Kidney (tissue), 14 donors: ENCODE measurements around the gene HPCAL1. TPM values are rescaled to one million over a fixed set of nuclear protein-coding genes. Genes with fewer than 3 reads are reported as not detected.

Source experiments
- DNase-seq, 5 donors: peaks; one replicate each; pipeline ENCODE4 v3.0.0-alpha.2; 2013 to 2020
- FAIRE-seq: peaks from 2 replicates; lab custom pipeline; 2012; peaks lifted over from hg19 to GRCh38; lab: Jason Lieb, UNC
- H3K27ac ChIP-seq, 2 donors: one replicate each; pipeline ENCODE4 v1.7.0; 2013; ENCODE audit warnings: low read depth in 2 of 2, low read length in 2 of 2, inconsistent platforms in 1 of 2
- H3K27me3 ChIP-seq: one replicate; pipeline ENCODE4 v1.7.1; 2013; ENCODE audit warnings: low read length, inconsistent platforms; ENCODE audit not compliant: control insufficient read depth, insufficient read depth
- H3K36me3 ChIP-seq, 3 donors: one replicate each; pipeline versions ENCODE4 v1.7.0 to v1.7.1; 2013; ENCODE audit warnings: low read length in 3 of 3, control low read depth in 1 of 3, inconsistent platforms in 1 of 3; ENCODE audit not compliant: insufficient read depth in 3 of 3, control insufficient read depth in 2 of 3
- H3K4me1 ChIP-seq, 3 donors: one replicate each; pipeline versions ENCODE4 v1.7.0 to v1.7.1; 2013; ENCODE audit warnings: low read length in 3 of 3, inconsistent platforms in 1 of 3, low read depth in 1 of 3; ENCODE audit not compliant: control insufficient read depth in 2 of 3, insufficient read depth in 2 of 3
- H3K4me3 ChIP-seq, 3 donors: one replicate each; pipeline versions ENCODE4 v1.7.0 to v1.8.1; 2013; ENCODE audit warnings: low read length in 3 of 3, control low read depth in 1 of 3, inconsistent platforms in 1 of 3
- H3K9ac ChIP-seq, 3 donors: one replicate each; pipeline versions ENCODE4 v1.7.0 to v1.7.1; 2013; ENCODE audit warnings: low read length in 3 of 3, control low read depth in 1 of 3, inconsistent platforms in 1 of 3
- H3K9me3 ChIP-seq, 3 donors: one replicate each; pipeline versions ENCODE4 v1.7.0 to v1.7.1; 2013; ENCODE audit warnings: low read length in 3 of 3, control low read depth in 1 of 3, inconsistent platforms in 1 of 3; ENCODE audit not compliant: control insufficient read depth in 2 of 3, insufficient read depth in 1 of 3
- intact Hi-C: fragments of 100-400 bp; cut with DNase I; formaldehyde crosslinking; loops from one replicate; pipeline ENCODE4 v1.11.1; 2022
- polyA plus RNA-seq: library from polyadenylated mRNA; stranded (reverse); fragments of 350-450 nt; fragmentation: Illumina TruSeq; extraction: RNeasy Lipid Tissue Mini Kit (QIAGEN cat#74804); gene quantifications from one replicate; pipeline ENCODE4 v1.2.3, GENCODE V29; 2014; ENCODE audit warnings: low read depth, low replicate concordance; ENCODE audit not compliant: insufficient read depth
- total RNA-seq: library from RNA; stranded (reverse); fragmentation: NEBNext Ultra II Directional; extraction: Animal tissue kit (Norgen Biotek cat#: 25700); gene quantifications from one replicate; pipeline ENCODE4 v1.2.1, GENCODE V29; 2021
- TF ChIP-seq, protein P1 (sequence below): IDR thresholded peaks from 3 replicates; pipeline ENCODE4 v1.5.1; 2012; ENCODE audit warnings: mild to moderate bottlenecking, moderate library complexity, borderline replicate concordance; ENCODE audit not compliant: insufficient read depth; ENCODE audit errors: extremely low read depth
- donor health status: control.
- donor health status: control.
- donor health status: control.
- donor health status: control.
- donor health status: control.
- donor health status: DM: yes; HTN: yes; CAD: no.
- donor health status: Normal renal cell carcinoma (clear cell type).

Gene HPCAL1
- total and polyA plus RNA-seq, 2 donors from 2014 or later = 47.3 to 121 TPM

DNA sequence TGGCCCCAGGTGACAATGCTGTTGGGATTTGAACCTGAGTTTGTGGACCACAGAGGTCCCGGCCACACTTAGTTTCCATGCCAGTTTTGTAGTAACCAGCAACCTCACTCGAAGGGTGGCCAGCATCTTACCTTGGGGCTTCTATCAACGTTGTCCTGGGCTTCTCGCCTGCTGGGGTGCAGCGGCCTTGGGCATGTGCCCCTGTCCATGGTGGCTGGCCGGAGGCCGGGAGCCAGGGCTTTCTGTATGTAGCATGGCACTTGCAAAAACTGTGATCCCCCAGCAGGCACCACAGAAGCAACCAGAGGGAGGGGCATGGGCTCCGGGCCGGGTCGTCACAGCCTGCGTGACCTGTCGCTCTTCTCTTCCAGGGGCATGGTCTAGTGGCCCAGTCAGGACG lies 93.8 kb downstream of the HPCAL1 start:
- no peak for DNase-seq
- no peaks in the 10 kb centered on the region for H3K9me3 ChIP-seq
- no peak overlapping the region for H3K27ac ChIP-seq
- intact Hi-C loops = no loop called here
- no peaks in the 10 kb centered on the region for H3K36me3 ChIP-seq
- H3K9ac ChIP-seq = no peak overlapping the region
- no peaks in the 10 kb centered on the region for H3K27me3 ChIP-seq
- H3K4me1 ChIP-seq = peaks cover 0 to 26% (median 20%) of the 10 kb centered on the region in 3 donors
- FAIRE-seq = no peak
- no peak overlapping the region for H3K4me3 ChIP-seq
- TF ChIP-seq, protein P1, sequence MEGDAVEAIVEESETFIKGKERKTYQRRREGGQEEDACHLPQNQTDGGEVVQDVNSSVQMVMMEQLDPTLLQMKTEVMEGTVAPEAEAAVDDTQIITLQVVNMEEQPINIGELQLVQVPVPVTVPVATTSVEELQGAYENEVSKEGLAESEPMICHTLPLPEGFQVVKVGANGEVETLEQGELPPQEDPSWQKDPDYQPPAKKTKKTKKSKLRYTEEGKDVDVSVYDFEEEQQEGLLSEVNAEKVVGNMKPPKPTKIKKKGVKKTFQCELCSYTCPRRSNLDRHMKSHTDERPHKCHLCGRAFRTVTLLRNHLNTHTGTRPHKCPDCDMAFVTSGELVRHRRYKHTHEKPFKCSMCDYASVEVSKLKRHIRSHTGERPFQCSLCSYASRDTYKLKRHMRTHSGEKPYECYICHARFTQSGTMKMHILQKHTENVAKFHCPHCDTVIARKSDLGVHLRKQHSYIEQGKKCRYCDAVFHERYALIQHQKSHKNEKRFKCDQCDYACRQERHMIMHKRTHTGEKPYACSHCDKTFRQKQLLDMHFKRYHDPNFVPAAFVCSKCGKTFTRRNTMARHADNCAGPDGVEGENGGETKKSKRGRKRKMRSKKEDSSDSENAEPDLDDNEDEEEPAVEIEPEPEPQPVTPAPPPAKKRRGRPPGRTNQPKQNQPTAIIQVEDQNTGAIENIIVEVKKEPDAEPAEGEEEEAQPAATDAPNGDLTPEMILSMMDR = no peak

DNA sequence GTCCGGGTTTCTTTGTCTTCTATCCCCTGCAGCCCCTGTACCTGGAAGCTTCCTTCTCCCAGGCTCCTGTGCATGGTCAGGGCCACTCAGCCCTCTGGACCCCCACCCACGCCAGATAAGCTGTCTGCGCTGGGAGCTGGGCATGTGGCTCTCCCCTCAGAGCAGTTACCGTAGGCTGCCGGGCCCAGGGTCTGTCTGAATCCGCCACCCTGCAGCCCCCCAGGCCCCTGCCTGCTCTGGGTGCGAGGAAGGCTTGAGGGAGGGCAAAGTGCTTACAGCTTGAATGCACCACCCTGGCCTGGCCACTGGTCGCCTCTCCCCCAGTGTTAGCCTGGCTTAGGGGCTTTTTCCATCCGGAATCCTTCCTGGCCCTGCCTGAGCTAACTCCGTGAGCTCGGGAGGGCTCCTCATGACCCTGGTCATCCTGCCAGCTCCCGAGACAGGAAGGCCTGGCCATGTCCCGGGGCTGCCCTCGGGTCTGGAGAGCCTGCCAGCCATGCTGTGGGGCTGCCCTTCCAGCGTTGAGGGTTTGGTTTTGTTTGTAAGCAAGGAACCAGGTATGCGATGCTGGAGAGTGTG lies 94.7 kb downstream of the HPCAL1 start:
- H3K4me1 ChIP-seq = peaks cover 0 to 33% (median 20%) of the 10 kb centered on the region in 3 donors
- TF ChIP-seq, protein P1 = no peak
- no peaks in the 10 kb centered on the region for H3K9me3 ChIP-seq
- H3K36me3 ChIP-seq = no peaks in the 10 kb centered on the region
- H3K9ac ChIP-seq = no peak overlapping the region
- H3K4me3 ChIP-seq = no peak overlapping the region
- DNase-seq (no peak), FAIRE-seq (no peak)
- no peak overlapping the region for H3K27ac ChIP-seq
- no peaks in the 10 kb centered on the region for H3K27me3 ChIP-seq
- intact Hi-C loops = no loop called here

DNA sequence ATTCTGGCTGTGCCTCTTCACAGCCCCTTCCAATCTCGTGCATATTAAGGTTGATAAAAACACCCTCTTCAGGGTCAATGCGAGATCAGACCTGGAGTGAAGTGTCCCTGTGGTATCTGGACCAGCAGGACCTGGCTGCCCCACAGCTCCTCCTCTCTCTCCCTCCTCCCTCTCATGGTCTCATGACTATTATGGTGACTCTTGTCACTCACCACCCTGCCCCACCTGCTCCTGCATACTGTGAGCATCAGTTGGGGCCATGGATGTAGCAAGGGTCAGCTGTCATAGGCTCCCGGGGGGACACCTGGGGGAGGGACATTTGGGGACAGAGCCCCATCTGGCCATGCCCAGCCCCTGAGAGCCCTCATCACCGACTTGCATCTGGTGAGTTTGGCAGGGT lies 95.2 kb downstream of the HPCAL1 start:
- Histone ChIP-seq H3K9ac (no peak overlapping the region), H3K9me3 (no peaks in the 10 kb centered on the region), H3K27ac (no peak overlapping the region), H3K4me1 (peaks cover 0 to 33% (median 22%) of the 10 kb centered on the region in 3 donors), H3K27me3 (no peaks in the 10 kb centered on the region), H3K4me3 (no peak overlapping the region), H3K36me3 (no peaks in the 10 kb centered on the region)
- TF ChIP-seq, protein P1 = no peak
- DNase-seq (no peak), FAIRE-seq (no peak)
- intact Hi-C loops = no loop called here

DNA sequence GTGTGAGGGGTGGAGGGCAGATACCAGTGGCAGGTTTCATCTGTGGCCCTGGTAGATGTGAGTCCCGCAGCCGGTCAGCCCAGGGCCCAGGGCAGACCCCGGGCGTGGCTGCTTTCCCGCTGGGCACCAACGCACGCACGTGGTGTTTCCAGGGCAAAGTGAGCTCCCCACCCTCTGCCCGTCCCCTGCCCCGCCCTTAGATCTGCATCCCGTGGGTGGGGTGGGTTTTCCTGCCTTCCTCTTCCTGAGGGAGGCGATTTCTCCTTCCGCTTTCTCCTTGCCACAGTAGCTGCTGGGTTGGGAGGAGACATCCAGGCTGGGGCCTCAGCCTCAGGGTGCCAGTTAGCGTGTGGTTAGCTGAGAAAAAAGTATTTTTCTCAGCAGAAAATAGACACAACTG lies 95.8 kb downstream of the HPCAL1 start:
- no peaks in the 10 kb centered on the region for H3K9me3 ChIP-seq
- H3K4me1 ChIP-seq = peaks cover 0 to 29% (median 17%) of the 10 kb centered on the region in 3 donors
- no peaks in the 10 kb centered on the region for H3K36me3 ChIP-seq
- no peaks in the 10 kb centered on the region for H3K27me3 ChIP-seq
- no peak for FAIRE-seq
- H3K27ac ChIP-seq = no peak overlapping the region
- TF ChIP-seq, protein P1 = no peak
- no peak for DNase-seq
- H3K9ac ChIP-seq = no peak overlapping the region
- no peak overlapping the region for H3K4me3 ChIP-seq
- intact Hi-C loops = no loop called here
